ENCODE results near the gene GALNT2. TPM values are rescaled to one million over a fixed set of nuclear protein-coding genes. Genes with fewer than 3 reads are reported as not detected.

The GALNT2 gene
- total and polyA plus RNA-seq, 4 donors = 47.5 to 182 (median 114) TPM

DNA sequence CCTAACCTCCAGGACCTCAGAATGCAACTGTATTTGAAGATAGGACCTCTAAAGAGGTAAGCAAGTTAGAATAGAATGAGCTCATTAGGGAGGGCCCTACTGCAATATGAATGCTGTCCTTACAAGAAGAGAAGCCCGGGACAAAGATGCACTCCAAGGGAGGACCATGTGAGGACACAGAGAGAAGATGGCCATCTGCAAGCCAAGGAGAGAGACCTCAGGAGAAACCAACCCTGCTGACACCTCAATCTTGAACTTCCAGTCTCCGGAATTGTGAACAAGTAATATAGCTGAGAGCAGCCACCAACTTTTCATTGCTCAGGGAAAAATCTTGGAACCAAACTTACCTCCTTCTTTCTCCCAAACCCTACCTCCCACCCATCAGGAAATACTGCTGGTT, 15.0 kb upstream of the GALNT2 start:
- no peaks in the 10 kb centered on the region for H3K9me3 ChIP-seq (ENCODE audit: control insufficient read depth in 4 of 4, low read length in 3 of 4)
- no peak overlapping the region for H3K27ac ChIP-seq (ENCODE audit: low read depth in 1 of 2, low read length in 2 of 2)
- H3K36me3 ChIP-seq (ENCODE audit: control insufficient read depth in 4 of 4, insufficient read depth in 3 of 4, low read depth in 1 of 4, low read length in 3 of 4) = no peaks in the 10 kb centered on the region
- TF ChIP-seq, protein P1, sequence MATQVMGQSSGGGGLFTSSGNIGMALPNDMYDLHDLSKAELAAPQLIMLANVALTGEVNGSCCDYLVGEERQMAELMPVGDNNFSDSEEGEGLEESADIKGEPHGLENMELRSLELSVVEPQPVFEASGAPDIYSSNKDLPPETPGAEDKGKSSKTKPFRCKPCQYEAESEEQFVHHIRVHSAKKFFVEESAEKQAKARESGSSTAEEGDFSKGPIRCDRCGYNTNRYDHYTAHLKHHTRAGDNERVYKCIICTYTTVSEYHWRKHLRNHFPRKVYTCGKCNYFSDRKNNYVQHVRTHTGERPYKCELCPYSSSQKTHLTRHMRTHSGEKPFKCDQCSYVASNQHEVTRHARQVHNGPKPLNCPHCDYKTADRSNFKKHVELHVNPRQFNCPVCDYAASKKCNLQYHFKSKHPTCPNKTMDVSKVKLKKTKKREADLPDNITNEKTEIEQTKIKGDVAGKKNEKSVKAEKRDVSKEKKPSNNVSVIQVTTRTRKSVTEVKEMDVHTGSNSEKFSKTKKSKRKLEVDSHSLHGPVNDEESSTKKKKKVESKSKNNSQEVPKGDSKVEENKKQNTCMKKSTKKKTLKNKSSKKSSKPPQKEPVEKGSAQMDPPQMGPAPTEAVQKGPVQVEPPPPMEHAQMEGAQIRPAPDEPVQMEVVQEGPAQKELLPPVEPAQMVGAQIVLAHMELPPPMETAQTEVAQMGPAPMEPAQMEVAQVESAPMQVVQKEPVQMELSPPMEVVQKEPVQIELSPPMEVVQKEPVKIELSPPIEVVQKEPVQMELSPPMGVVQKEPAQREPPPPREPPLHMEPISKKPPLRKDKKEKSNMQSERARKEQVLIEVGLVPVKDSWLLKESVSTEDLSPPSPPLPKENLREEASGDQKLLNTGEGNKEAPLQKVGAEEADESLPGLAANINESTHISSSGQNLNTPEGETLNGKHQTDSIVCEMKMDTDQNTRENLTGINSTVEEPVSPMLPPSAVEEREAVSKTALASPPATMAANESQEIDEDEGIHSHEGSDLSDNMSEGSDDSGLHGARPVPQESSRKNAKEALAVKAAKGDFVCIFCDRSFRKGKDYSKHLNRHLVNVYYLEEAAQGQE (IDR thresholded peaks at IDR 0.05) = no peak
- TF ChIP-seq EGR1 (IDR thresholded peaks at IDR 0.05; ENCODE audit: low read depth in 2 of 2) (no peak), HNF4A (conservative IDR thresholded peaks at IDR 0.05) (no peak), TAF1 (conservative IDR thresholded peaks at IDR 0.05) (no peak), RAD21 (IDR thresholded peaks at IDR 0.05) (no peak), SP1 (IDR thresholded peaks at IDR 0.05) (no peak), NR2F2 (IDR thresholded peaks at IDR 0.05) (no peak), RXRA (IDR thresholded peaks at IDR 0.05) (no peak), GABPA (IDR thresholded peaks at IDR 0.05 in 1 of 2, conservative IDR thresholded peaks at IDR 0.05 in 1 of 2) (no peak), FOXA1 (IDR thresholded peaks at IDR 0.05) (no peak), YY1 (IDR thresholded peaks at IDR 0.05) (no peak), FOXA2 (IDR thresholded peaks at IDR 0.05) (no peak)
- TF ChIP-seq, protein P2, sequence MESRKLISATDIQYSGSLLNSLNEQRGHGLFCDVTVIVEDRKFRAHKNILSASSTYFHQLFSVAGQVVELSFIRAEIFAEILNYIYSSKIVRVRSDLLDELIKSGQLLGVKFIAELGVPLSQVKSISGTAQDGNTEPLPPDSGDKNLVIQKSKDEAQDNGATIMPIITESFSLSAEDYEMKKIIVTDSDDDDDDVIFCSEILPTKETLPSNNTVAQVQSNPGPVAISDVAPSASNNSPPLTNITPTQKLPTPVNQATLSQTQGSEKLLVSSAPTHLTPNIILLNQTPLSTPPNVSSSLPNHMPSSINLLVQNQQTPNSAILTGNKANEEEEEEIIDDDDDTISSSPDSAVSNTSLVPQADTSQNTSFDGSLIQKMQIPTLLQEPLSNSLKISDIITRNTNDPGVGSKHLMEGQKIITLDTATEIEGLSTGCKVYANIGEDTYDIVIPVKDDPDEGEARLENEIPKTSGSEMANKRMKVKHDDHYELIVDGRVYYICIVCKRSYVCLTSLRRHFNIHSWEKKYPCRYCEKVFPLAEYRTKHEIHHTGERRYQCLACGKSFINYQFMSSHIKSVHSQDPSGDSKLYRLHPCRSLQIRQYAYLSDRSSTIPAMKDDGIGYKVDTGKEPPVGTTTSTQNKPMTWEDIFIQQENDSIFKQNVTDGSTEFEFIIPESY (IDR thresholded peaks at IDR 0.05) = no peak
- TF ChIP-seq, protein P3, sequence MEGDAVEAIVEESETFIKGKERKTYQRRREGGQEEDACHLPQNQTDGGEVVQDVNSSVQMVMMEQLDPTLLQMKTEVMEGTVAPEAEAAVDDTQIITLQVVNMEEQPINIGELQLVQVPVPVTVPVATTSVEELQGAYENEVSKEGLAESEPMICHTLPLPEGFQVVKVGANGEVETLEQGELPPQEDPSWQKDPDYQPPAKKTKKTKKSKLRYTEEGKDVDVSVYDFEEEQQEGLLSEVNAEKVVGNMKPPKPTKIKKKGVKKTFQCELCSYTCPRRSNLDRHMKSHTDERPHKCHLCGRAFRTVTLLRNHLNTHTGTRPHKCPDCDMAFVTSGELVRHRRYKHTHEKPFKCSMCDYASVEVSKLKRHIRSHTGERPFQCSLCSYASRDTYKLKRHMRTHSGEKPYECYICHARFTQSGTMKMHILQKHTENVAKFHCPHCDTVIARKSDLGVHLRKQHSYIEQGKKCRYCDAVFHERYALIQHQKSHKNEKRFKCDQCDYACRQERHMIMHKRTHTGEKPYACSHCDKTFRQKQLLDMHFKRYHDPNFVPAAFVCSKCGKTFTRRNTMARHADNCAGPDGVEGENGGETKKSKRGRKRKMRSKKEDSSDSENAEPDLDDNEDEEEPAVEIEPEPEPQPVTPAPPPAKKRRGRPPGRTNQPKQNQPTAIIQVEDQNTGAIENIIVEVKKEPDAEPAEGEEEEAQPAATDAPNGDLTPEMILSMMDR (IDR thresholded peaks at IDR 0.05; ENCODE audit: low read depth, low read length, missing input control) = no peak
- TF ChIP-seq, protein P4, sequence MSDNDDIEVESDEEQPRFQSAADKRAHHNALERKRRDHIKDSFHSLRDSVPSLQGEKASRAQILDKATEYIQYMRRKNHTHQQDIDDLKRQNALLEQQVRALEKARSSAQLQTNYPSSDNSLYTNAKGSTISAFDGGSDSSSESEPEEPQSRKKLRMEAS (IDR thresholded peaks at IDR 0.05) = no peak
- TF ChIP-seq, protein P5, sequence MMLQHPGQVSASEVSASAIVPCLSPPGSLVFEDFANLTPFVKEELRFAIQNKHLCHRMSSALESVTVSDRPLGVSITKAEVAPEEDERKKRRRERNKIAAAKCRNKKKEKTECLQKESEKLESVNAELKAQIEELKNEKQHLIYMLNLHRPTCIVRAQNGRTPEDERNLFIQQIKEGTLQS (IDR thresholded peaks at IDR 0.05) = no peak
- H3K4me3 ChIP-seq (ENCODE audit: low read depth in 1 of 3, low read length in 3 of 3) = no peak overlapping the region
- 99% methylated on average over 2 of the region's 2 CpGs for WGBS
- no peaks in the 10 kb centered on the region for H3K27me3 ChIP-seq (ENCODE audit: control insufficient read depth in 4 of 4, insufficient read depth in 4 of 4, low read length in 3 of 4)
- H3K9ac ChIP-seq (ENCODE audit: low read depth in 1 of 2, low read length in 2 of 2) = no peak overlapping the region
- H3K4me1 ChIP-seq (ENCODE audit: control insufficient read depth in 4 of 4, insufficient read depth in 4 of 4, low read length in 3 of 4) = peaks cover 0 to 2% (median 0%) of the 10 kb centered on the region in 4 donors
- DNase-seq (ENCODE audit: low spot score) = no peak

GRCh38 chr1:230052665-230053064, 14.4 kb upstream of the GALNT2 start:
- H3K36me3 ChIP-seq (ENCODE audit: control insufficient read depth in 4 of 4, insufficient read depth in 3 of 4, low read depth in 1 of 4, low read length in 3 of 4) = no peaks in the 10 kb centered on the region
- H3K4me1 ChIP-seq (ENCODE audit: control insufficient read depth in 4 of 4, insufficient read depth in 4 of 4, low read length in 3 of 4) = peaks cover 0 to 2% (median 0%) of the 10 kb centered on the region in 4 donors
- no peak overlapping the region for H3K27ac ChIP-seq (ENCODE audit: low read depth in 1 of 2, low read length in 2 of 2)
- 94% methylated on average over 5 of the region's 5 CpGs for WGBS
- no peak overlapping the region for H3K9ac ChIP-seq (ENCODE audit: low read depth in 1 of 2, low read length in 2 of 2)
- no peak for DNase-seq (ENCODE audit: low spot score)
- TF ChIP-seq YY1 (IDR thresholded peaks at IDR 0.05) (no peak), RAD21 (IDR thresholded peaks at IDR 0.05) (no peak), RXRA (IDR thresholded peaks at IDR 0.05) (no peak), HNF4A (conservative IDR thresholded peaks at IDR 0.05) (no peak), GABPA (IDR thresholded peaks at IDR 0.05 in 1 of 2, conservative IDR thresholded peaks at IDR 0.05 in 1 of 2) (no peak)
- TF ChIP-seq, protein P5 (IDR thresholded peaks at IDR 0.05) = no peak
- TF ChIP-seq, protein P1 (IDR thresholded peaks at IDR 0.05) = no peak
- H3K4me3 ChIP-seq (ENCODE audit: low read depth in 1 of 3, low read length in 3 of 3) = no peak overlapping the region
- H3K27me3 ChIP-seq (ENCODE audit: control insufficient read depth in 4 of 4, insufficient read depth in 4 of 4, low read length in 3 of 4) = no peaks in the 10 kb centered on the region
- H3K9me3 ChIP-seq (ENCODE audit: control insufficient read depth in 4 of 4, low read length in 3 of 4) = no peaks in the 10 kb centered on the region
